T-helper 9 cell (primary cell): ENCODE measurements around the gene UBXN6.

ENCODE experiments used
- DNase-seq: peaks from one replicate; pipeline ENCODE4 v3.0.0-alpha.2; 2020

Gene UBXN6

GRCh38 chr19:4437103-4437502 is 20.5 kb downstream of the UBXN6 start:
- DNase-seq = no peak

GRCh38 chr19:4436231-4436630 is 21.4 kb downstream of the UBXN6 start:
- DNase-seq = no peak

DNA sequence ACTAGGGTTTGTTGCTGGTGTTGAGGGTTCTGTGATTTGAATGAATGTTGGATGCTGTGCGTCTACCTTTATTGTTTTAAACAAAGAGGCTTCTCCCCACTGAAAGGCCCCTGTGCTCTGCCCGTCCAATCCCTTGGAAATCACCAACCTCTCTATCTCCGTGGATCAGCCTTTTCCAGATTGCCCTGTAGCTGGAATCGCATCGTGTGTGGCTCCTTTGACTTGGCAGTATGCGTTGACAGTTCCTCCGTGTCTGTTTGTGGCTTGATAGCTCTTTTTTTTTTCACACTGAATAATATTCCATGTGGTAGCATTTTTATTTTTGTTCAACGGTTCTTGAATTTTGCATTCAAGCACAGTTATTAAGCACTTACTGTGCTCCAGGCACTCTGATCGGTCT is 23.2 kb downstream of the UBXN6 start:
- DNase-seq = no peak

GRCh38 chr19:4432918-4433506 is 24.6 kb downstream of the UBXN6 start:
- no peak for DNase-seq

GRCh38 chr19:4431808-4432674 is 25.6 kb downstream of the UBXN6 start:
- DNase-seq = no peak

- DNase-seq = no peak
Measured at GRCh38 chr19:4431296-4431695, 26.3 kb downstream of the UBXN6 start.

DNA sequence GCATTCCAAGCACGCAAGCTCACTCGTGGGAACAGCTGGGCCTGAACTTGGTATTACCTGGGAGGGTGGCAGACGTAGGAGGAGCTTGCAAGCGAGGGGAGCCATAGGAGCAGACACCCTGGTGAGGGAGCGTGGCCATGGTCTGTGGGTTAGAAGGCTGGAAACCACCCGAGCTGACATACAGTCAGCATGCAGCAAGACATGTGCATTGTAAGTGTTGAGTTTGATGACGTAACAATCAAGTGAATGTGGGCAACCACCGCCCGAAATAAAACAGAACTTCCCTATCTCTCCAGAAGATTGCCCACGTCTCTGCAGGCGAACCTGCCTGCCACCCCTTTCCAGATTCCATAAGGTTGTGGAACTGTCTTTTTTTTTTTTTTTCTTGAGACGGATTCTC is 26.8 kb downstream of the UBXN6 start:
- no peak for DNase-seq

- no peak for DNase-seq
Measured at GRCh38 chr19:4429771-4430171, 27.8 kb downstream of the UBXN6 start.

DNA sequence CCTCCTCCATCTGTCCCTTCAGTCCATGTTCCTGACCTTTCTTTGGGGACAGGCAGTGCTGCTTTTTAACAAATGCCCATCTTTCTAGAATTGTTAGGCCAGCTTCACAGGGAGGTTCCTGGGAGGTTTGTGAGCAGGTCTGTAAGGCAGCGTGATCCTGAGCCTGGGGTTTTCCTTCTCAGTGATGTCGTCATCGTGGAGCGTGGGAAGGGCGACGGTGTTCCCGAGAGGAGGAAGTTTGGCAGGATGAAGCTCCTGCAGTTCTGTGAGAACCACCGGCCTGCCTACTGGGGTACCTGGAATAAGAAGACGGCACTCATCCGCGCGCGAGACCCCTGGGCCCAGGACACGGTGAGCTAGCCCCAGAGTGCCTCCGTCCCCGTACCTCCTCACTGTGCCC is 28.3 kb downstream of the UBXN6 start:
- DNase-seq = no peak

DNA sequence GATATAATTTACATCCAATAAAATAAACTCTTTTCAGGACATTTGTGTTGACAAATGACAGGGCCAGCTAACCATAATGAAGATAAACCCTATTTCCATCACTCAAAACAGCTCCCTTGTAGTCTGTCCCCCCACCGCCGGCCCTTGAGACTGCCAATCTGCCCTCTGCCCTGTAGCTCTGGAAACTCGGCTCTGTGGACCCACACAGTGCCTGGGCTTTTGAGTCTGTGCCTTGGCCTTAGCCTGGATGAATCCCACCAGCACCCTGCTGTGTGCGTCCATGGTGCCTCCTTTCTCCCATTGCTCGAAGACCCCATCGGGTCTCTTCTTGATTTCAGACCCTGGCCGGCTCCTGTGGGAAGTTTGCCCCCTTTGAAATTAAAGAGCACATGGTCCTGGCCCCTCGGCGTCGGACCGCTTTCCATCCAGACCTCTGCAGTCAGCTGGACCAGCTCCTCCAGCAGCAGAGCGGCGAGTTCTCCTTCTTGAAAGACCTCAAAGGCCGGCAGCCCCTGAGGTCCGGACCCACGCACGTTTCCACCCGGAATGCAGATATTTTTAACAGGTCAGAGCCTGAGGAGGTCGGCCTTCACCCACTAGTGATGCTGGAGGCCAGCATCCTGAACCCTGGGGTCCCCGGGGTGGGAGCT is 29.1 kb downstream of the UBXN6 start:
- no peak for DNase-seq

GRCh38 chr19:4425537-4425936 is 32.1 kb downstream of the UBXN6 start:
- DNase-seq = no peak

DNA sequence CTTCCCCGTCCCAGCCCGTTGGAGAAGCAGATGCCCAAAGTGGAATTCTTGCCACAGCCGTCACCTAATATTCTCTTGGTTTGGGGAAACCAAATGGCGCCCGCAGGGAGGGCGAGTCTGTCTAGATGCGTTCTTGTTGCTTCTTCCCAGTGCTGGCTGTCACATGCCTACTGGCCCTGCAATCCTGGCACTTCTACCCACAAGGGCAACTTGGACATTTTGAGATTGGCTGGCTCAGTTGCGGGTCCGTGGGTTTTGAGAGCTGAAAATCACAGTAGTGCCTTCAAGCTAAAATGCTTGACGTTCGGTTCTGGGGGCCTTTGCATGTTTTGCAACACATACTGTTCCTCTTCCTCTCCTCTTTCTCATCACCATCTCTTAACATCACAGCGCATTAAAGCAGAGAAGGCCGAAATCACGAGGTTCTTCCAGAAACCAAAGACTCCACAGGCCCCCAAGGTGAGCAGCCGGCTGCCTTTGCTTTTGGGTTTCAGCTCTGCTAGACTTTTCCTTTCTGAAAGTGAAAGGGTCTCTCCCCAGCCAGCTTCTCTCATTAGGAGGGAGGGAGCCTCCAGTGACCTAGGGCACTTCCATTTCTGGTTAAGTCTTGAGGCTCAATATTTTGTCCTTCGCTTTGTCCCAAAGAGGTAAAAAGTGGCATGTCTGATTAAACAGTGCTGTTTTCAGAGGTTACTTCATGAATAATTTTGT is 34.0 kb downstream of the UBXN6 start:
- no peak for DNase-seq

GRCh38 chr19:4416268-4416667 is 41.3 kb downstream of the UBXN6 start:
- DNase-seq = no peak

DNA sequence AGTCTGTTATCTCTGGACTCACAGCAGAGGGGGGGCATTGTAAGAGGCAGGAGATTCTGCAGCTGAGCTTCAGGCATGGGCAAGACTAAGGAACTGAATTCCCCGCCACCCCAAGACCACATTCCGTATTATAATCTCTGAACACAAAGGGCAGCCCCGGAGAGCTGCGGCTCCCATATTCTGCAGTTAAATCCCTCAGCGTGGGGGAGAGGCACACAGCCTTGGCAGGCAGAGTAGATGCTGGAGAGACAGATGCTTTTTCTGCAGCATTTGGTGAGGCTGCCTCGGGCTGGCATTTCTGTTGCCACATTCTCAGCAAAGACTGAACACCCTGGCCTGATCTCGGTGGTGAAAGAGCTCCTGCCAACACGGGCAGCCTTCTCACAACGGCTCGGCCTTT is 42.2 kb downstream of the UBXN6 start:
- no peak for DNase-seq

DNA sequence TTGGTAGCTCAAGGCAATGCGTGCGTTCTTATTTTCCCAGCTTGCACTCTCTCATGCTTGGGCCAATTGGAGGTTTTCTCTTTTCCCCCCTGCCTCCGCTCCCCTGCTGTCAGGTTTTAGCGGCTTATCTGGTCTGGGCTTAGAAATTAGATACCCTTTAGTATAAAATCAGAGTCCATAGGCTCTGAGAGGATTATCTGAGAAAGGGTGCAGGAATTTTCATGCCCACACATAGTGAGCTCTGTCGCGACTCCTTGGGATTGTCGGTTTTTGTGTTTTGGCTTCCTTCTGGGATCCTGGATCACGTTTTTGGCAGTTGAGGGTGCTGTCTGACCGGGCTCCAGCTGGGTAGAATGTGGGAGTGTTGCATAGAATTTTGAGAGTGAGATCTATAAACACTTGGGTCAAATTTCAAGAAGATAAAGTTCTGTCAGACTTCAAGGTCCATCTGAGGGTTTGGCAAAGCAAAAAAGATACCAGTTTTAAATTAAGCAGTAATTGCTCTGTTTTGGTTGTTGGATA is 42.7 kb downstream of the UBXN6 start:
- DNase-seq = no peak

DNA sequence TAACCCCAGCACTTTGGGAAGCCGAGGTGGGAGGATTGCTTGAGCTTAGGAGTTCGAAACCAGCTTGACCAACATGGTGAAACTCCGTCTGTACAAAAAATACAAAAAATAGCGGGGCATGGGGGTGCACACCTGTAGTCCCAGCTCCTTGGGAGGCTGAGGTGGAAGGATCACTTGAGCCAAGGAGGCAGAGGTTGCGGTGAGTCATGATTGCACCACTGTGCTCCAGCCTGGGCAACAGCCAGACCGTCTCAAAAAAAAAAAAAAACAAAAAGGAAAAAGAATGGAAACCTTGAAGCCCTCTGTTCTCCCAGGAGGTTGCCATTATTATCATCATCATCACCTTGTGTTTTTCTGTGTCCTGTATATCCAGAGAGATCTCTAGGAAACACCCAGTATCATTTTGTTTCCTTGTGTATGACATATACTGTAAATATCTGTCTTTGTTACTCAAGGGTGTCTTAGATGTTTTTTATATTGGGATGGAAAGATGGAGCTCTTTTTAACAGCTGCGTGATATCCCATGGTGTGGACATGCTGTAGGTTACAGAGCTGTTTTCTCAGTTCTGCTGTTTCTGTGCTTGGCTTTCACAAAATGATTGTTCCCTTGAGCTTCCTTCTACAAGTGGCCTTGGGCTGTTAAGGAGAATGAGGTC is 43.3 kb downstream of the UBXN6 start:
- no peak for DNase-seq

DNA sequence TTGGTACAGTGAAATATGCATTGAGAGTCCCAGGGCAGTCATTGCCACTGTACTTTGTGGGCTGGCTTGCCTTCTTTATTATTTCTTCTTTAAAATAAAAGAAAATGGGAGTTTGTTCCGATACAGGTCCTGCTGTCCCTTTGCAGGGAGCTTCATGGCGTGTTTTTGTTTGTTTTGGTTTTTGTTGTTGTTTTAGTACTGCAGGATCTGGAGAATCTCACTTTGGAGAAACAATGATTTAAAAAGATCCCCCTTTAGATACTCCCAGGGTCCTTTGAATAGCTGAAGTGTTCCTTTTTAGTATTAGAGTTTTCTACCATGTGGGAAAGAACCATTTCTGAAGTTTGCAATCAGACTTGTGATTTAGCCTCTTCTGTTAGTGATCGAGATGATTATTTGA is 44.0 kb downstream of the UBXN6 start:
- no peak for DNase-seq

GRCh38 chr19:4409123-4409933 is 48.3 kb downstream of the UBXN6 start:
- no peak for DNase-seq

DNA sequence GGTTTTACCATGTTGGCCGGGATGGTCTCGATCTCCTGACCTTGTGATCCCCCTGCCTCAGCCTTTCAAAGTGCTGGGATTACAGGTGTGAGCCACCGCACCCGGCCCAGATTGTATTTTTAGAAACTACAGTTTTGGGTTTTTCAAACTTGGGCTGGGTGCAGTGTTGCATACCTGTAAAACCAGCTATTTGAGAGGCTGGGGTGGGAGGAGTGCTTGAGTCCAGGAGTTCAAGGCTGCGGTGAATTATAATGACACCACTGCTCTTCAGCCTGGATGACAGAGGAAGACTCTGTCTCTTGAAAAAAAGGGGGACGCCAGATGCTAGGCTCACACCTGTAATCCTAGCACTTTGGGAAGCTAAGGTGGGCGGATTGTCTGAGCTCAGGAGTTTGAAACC is 51.0 kb downstream of the UBXN6 start:
- DNase-seq = no peak

DNA sequence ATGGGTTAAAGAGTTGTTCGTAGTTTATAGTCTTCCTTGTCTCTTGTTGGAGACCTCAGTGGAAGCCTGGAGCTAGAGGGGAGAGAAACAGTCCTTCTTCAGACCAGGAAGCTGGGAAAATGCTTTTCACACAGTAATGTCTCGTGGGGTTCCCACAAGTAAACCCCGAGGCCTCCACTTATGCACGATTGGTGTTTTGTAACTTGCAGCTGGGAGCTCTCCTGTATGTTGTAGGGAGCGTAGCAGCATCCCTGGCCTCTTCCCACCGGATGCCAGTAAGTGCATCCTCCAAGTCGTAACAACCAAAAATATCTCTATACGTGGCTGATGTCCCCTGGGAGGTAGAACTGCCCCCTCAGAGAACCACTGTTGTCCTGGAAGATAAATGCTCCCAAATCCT is 51.6 kb downstream of the UBXN6 start:
- DNase-seq = no peak

GRCh38 chr19:4403005-4403761 is 54.4 kb downstream of the UBXN6 start:
- DNase-seq = no peak
